GM13977 (cell line): ENCODE measurements around the gene TBPL1.

Experiments used
- DNase-seq: peaks from one replicate; pipeline ENCODE4 v3.0.0; 2012; ENCODE audit warnings: low spot score
- CTCF ChIP-seq: IDR thresholded peaks from 2 replicates; pipeline ENCODE4 v1.5.1; 2012; ENCODE audit warnings: mild to moderate bottlenecking, control low read depth; ENCODE audit not compliant: insufficient read depth; ENCODE audit errors: extremely low read depth, missing control alignments
- in situ Hi-C: fragments of 300-500 bp; cut with MboI; formaldehyde crosslinking; loops from one replicate; pipeline ENCODE4 v1.12.0; 2022; ENCODE audit warnings: low sequenced_read_pairs, low pct_unique_long_range_greater_than_20kb, mixed read lengths, inconsistent platforms; ENCODE audit not compliant: unreplicated experiment

The TBPL1 gene

GRCh38 chr6:134004714-134005113 is 51.7 kb downstream of the TBPL1 start:
- TF ChIP-seq CTCF = no peak
- in situ Hi-C loops = no loop called here
- no peak for DNase-seq

GRCh38 chr6:134005800-134006199 is 52.8 kb downstream of the TBPL1 start:
- TF ChIP-seq CTCF = no peak
- in situ Hi-C loops = no loop called here
- DNase-seq = no peak

GRCh38 chr6:134007077-134007476 is 54.1 kb downstream of the TBPL1 start:
- in situ Hi-C loops = no loop called here
- DNase-seq = no peak
- no peak for TF ChIP-seq CTCF

- no peak for TF ChIP-seq CTCF
- in situ Hi-C loops = no loop called here
- DNase-seq = no peak
Observed at GRCh38 chr6:134009876-134010275, 56.9 kb downstream of the TBPL1 start.

- DNase-seq = no peak
- TF ChIP-seq CTCF = no peak
- in situ Hi-C loops = no loop called here
Observed at GRCh38 chr6:134010400-134010799, 57.4 kb downstream of the TBPL1 start.

GRCh38 chr6:134010974-134011373 is 58.0 kb downstream of the TBPL1 start:
- no peak for DNase-seq
- in situ Hi-C loops = no loop called here

More at GRCh38 chr6:134010974-134011373, 58.0 kb downstream of the TBPL1 start:
- TF ChIP-seq CTCF = no peak
